Spleen (tissue), 11 donors: ENCODE results near the gene CHRNE. TPM values are rescaled to one million over a fixed set of nuclear protein-coding genes. Genes with fewer than 3 reads are reported as not detected.

ENCODE experiments used
- DNase-seq: peaks from one replicate; pipeline ENCODE4 v3.0.0-alpha.2; 2020
- H3K27ac ChIP-seq, 8 donors: fragments of 200-600 bp; sonication (generic) in 7 of 8; 1 replicate in 4 of 8; 2 replicates in 4 of 8; pipeline versions ENCODE4 v1.5.0 to v1.8.0; 2016 to 2021; ENCODE audit warnings: inconsistent platforms in 4 of 8, mild to moderate bottlenecking in 4 of 8, moderate library complexity in 1 of 8
- H3K27me3 ChIP-seq, 7 donors: fragments of 200-600 bp; sonication (generic) in 6 of 7; replicated peaks in 1 of 7; 1 replicate in 4 of 7; 2 replicates in 3 of 7; pipeline versions ENCODE4 v1.5.0 to v1.8.0; 2016 to 2021; ENCODE audit warnings: inconsistent platforms in 3 of 7, mild to moderate bottlenecking in 1 of 7
- H3K36me3 ChIP-seq, 6 donors: fragments of 200-600 bp; sonication (generic) in 5 of 6; 1 replicate in 4 of 6; 2 replicates in 2 of 6; pipeline versions ENCODE4 v1.5.0 to v1.8.0; 2016 to 2021; ENCODE audit warnings: inconsistent platforms in 2 of 6
- H3K4me1 ChIP-seq, 6 donors: fragments of 200-600 bp; sonication (generic) in 5 of 6; 1 replicate in 3 of 6; 2 replicates in 3 of 6; pipeline versions ENCODE4 v1.5.0 to v1.8.0; 2016 to 2021; ENCODE audit warnings: inconsistent platforms in 3 of 6
- H3K4me3 ChIP-seq, 8 donors: fragments of 200-600 bp; sonication (generic) in 7 of 8; 1 replicate in 4 of 8; 2 replicates in 4 of 8; pipeline versions ENCODE4 v1.5.0 to v1.8.0; 2016 to 2021; ENCODE audit warnings: inconsistent platforms in 4 of 8, mild to moderate bottlenecking in 4 of 8, moderate library complexity in 2 of 8
- H3K9me3 ChIP-seq, 8 donors: fragments of 200-600 bp; sonication (generic) in 7 of 8; 1 replicate in 4 of 8; 2 replicates in 4 of 8; pipeline versions ENCODE4 v1.5.0 to v1.8.0; 2016 to 2021; ENCODE audit warnings: inconsistent platforms in 4 of 8
- POLR2A ChIP-seq, 3 donors: fragments of 450-650 bp; IDR thresholded peaks; one replicate each; pipeline ENCODE4 v1.5.1; 2017; ENCODE audit warnings: antibody characterized with exemption in 3 of 3, mild to moderate bottlenecking in 1 of 3
- POLR2AphosphoS5 ChIP-seq, 3 donors: sonication (generic); formaldehyde crosslinking; IDR thresholded peaks; one replicate each; pipeline ENCODE4 v1.5.1; 2017; ENCODE audit warnings: antibody characterized with exemption in 3 of 3
- WGBS, 5 donors: extraction: QIAGEN DNeasy Blood & Tissue Kit in 3 of 5; methylation state at CpG; one replicate each; pipeline versions ENCODE4 v1.1.5 to v1.1.7; 2013 to 2018; 5-methylcytosine and 5-hydroxymethylcytosine counted together
- intact Hi-C: fragments of 100-400 bp; cut with DNase I; formaldehyde crosslinking; loops from one replicate; pipeline ENCODE4 v1.15.0; 2023; ENCODE audit warnings: low total_unique reads
- polyA plus RNA-seq, 3 donors: library from polyadenylated mRNA; stranded (reverse); fragments of 200-250 nt; gene quantifications; one replicate each; pipeline ENCODE4 v1.2.1, GENCODE V29; 2013
- total RNA-seq, 7 donors: library from RNA; depleted of rRNA in 3 of 7; stranded (reverse); fragments of >200 nt in 3 of 7; fragmentation: NEBNext Ultra II Directional in 4 of 7; extraction: Animal tissue kit (Norgen Biotek cat#: 25700) in 4 of 7; gene quantifications; one replicate each; pipeline versions ENCODE4 v1.1.0 to v1.2.1, GENCODE V29; 2016 to 2021
- TF ChIP-seq, protein P1 (sequence below), 11 experiments: fragments of 200-600 bp in 7 of 11; fragments of 450-650 bp in 4 of 11; sonication (generic) in 4 of 11; IDR thresholded peaks in 8 of 11; conservative IDR thresholded peaks in 3 of 11; 1 replicate in 7 of 11; 2 replicates in 4 of 11; pipeline versions ENCODE4 v1.4.0 to v1.8.0; 2016 to 2021; ENCODE audit warnings: antibody characterized with exemption in 11 of 11, inconsistent platforms in 4 of 11, mild to moderate bottlenecking in 1 of 11
- donor health status: healthy with polysubstance abuse.
- donor health status: DM: no; HTN: no; CAD: no; lungs with moderate emphysema.
- donor health status: DM: no; HTN: no; CAD: no.
- donor health status: Bipolar disorder and iron deficiency.
- donor health status: healthy.
- donor health status: DM: no; HTN: no; CAD: no.
- donor health status: DM: yes; HTN: yes; CAD: no.

The CHRNE gene
- total and polyA plus RNA-seq, 10 donors: 0.33 to 3.0 (median 1.3) TPM

- Histone ChIP-seq H3K4me1 (peaks cover 0 to 37% (median 19%) of the 10 kb centered on the region in 6 donors), H3K4me3 (no peak overlapping the region), H3K9me3 (no peaks in the 10 kb centered on the region), H3K36me3 (peaks cover 0 to 33% (median 6%) of the 10 kb centered on the region in 6 donors), H3K27me3 (no peaks in the 10 kb centered on the region), H3K27ac (no peak overlapping the region)
- intact Hi-C loops: no loop called here
- 62 to 76% (median 71%) methylated on average over 1 of the region's 1 CpG for WGBS, 5 donors
- TF ChIP-seq POLR2AphosphoS5 (IDR thresholded peaks at IDR 0.05) (no peak), POLR2A (IDR thresholded peaks at IDR 0.05) (no peak)
- TF ChIP-seq, protein P1, sequence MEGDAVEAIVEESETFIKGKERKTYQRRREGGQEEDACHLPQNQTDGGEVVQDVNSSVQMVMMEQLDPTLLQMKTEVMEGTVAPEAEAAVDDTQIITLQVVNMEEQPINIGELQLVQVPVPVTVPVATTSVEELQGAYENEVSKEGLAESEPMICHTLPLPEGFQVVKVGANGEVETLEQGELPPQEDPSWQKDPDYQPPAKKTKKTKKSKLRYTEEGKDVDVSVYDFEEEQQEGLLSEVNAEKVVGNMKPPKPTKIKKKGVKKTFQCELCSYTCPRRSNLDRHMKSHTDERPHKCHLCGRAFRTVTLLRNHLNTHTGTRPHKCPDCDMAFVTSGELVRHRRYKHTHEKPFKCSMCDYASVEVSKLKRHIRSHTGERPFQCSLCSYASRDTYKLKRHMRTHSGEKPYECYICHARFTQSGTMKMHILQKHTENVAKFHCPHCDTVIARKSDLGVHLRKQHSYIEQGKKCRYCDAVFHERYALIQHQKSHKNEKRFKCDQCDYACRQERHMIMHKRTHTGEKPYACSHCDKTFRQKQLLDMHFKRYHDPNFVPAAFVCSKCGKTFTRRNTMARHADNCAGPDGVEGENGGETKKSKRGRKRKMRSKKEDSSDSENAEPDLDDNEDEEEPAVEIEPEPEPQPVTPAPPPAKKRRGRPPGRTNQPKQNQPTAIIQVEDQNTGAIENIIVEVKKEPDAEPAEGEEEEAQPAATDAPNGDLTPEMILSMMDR (IDR thresholded peaks at IDR 0.05 in 8 of 11, conservative IDR thresholded peaks at IDR 0.05 in 3 of 11): no peak
- no peak for DNase-seq
These were observed 39.6 kb downstream of the CHRNE start for GRCh38 chr17:4863321-4863720.

DNA sequence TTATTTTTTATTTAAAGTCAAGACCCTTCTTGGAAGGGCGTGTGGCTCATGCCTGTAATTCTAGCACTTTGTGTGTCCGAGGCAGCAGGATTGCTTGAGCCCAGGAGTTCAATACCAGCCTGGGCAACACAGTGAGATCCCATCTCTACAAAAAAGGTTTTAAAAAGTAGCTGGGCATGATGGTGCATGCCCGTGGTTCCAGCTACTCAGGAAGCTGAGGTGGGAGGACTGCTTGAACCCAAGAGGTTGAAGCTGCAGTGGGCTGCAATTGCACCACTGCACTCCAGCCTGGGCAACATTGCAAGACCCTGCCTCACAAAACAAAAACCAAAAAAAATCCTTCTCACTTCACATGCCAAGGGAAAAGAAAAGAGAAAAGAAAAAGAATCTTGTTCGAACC lies 40.2 kb downstream of the CHRNE start:
- no peak overlapping the region for H3K4me3 ChIP-seq
- H3K4me1 ChIP-seq: peaks cover 6 to 43% (median 25%) of the 10 kb centered on the region in 6 donors
- WGBS, 5 donors: 87 to 96% (median 90%) methylated on average over 4 of the region's 4 CpGs
- DNase-seq: no peak
- H3K27ac ChIP-seq: no peak overlapping the region
- H3K36me3 ChIP-seq: peaks cover 0 to 33% (median 6%) of the 10 kb centered on the region in 6 donors
- TF ChIP-seq POLR2AphosphoS5 (IDR thresholded peaks at IDR 0.05) (no peak), POLR2A (IDR thresholded peaks at IDR 0.05) (no peak)
- TF ChIP-seq, protein P1 (IDR thresholded peaks at IDR 0.05 in 8 of 11, conservative IDR thresholded peaks at IDR 0.05 in 3 of 11): no peak
- intact Hi-C loops: no loop called here
- H3K27me3 ChIP-seq: no peaks in the 10 kb centered on the region
- H3K9me3 ChIP-seq: no peaks in the 10 kb centered on the region

- no peak overlapping the region for H3K27ac ChIP-seq
- H3K4me1 ChIP-seq: peaks cover 7 to 59% (median 34%) of the 10 kb centered on the region in 6 donors
- intact Hi-C loops: no loop called here
- WGBS, 5 donors: 92 to 96% (median 94%) methylated on average over 16 of the region's 16 CpGs
- no peak overlapping the region for H3K4me3 ChIP-seq
- no peaks in the 10 kb centered on the region for H3K27me3 ChIP-seq
- H3K36me3 ChIP-seq: peaks cover 0 to 37% (median 6%) of the 10 kb centered on the region in 6 donors
- H3K9me3 ChIP-seq: no peaks in the 10 kb centered on the region
- TF ChIP-seq POLR2AphosphoS5 (IDR thresholded peaks at IDR 0.05): no peak
- no peak for TF ChIP-seq POLR2A (IDR thresholded peaks at IDR 0.05)
- TF ChIP-seq, protein P1 (IDR thresholded peaks at IDR 0.05 in 8 of 11, conservative IDR thresholded peaks at IDR 0.05 in 3 of 11): no peak
- DNase-seq: no peak
These were observed 41.8 kb downstream of the CHRNE start for GRCh38 chr17:4861052-4861451.

DNA sequence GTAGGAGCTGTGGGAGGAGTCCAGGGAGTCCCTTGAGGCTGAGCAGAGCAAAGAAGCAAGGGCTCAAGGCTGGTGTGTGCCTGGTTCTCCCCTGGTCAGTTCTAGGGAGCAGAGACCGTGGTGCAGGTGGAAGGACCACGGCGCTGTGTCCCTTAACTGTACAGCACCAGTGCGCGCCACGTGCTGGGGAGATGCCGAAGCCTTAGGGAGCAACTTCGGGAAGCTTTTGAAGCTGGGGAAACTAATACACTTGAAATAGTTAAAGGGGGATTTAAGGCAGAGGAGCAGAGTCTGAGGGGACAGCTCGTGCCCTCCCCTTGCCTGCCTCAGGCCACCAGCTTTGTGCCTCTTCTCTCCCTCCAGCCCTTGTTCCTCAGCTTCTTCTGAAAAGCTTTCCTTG lies 42.2 kb downstream of the CHRNE start:
- H3K27ac ChIP-seq: peak overlapping the region in 1 of 8 donors; percentile 30
- intact Hi-C loops: no loop called here
- H3K4me1 ChIP-seq: peaks cover 7 to 62% (median 36%) of the 10 kb centered on the region in 6 donors
- TF ChIP-seq, protein P1 (IDR thresholded peaks at IDR 0.05 in 8 of 11, conservative IDR thresholded peaks at IDR 0.05 in 3 of 11): no peak
- TF ChIP-seq POLR2A (IDR thresholded peaks at IDR 0.05) (no peak), POLR2AphosphoS5 (IDR thresholded peaks at IDR 0.05) (no peak)
- H3K36me3 ChIP-seq: peaks cover 0 to 37% (median 6%) of the 10 kb centered on the region in 6 donors
- no peaks in the 10 kb centered on the region for H3K9me3 ChIP-seq
- 93 to 97% (median 96%) methylated on average over 9 of the region's 9 CpGs for WGBS, 5 donors
- no peaks in the 10 kb centered on the region for H3K27me3 ChIP-seq
- H3K4me3 ChIP-seq: no peak overlapping the region
- DNase-seq: no peak
